Effector CD8-positive, alpha-beta T cell (primary cell): ENCODE data around the gene GALNT17.

ENCODE experiments used
- DNase-seq: peaks from one replicate; lab custom pipeline; 2025; lab: John Stamatoyannopoulos, UW

The GALNT17 gene

GRCh38 chr7:71750290-71750689 lies 618.3 kb downstream of the GALNT17 start:
- DNase-seq: no peak

DNA sequence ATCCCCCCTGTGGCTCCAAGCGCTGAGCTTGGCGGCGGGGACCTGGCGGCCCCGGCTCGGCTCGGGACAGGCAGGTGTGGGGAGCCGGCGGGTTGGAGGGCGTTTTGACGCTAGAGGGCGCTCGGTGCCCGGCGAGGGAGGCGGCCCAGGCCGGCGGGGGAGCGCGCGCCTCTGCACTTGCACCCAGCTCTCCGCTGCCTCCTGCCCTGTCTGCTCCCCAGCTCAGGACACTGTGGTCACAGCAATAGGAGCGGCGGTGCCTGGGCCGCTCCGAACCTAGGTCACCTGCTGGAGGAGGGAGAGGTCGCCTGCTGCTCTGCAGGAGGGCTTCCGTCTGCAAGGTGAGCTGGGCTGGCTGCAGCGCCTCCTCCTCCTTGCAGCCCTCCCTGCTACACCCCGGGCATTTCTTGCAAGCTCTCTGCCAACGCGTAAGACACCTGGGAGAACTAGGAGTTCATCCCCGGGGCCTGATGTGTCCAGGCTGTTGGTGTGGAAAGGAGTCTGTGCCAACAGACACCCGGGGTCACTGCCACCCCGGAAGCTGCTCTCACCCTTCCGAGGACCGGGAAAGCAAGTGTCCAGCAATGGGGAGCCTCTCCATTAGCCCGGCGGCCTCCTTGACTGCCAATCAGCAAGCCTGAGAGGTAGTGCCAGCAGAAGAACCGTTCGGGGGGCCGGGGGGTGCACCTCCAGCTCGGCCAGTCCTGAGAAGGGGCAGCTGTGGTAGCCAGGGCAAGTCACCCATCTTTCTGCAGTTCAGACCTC lies 620.4 kb downstream of the GALNT17 start:
- DNase-seq: no peak

DNA sequence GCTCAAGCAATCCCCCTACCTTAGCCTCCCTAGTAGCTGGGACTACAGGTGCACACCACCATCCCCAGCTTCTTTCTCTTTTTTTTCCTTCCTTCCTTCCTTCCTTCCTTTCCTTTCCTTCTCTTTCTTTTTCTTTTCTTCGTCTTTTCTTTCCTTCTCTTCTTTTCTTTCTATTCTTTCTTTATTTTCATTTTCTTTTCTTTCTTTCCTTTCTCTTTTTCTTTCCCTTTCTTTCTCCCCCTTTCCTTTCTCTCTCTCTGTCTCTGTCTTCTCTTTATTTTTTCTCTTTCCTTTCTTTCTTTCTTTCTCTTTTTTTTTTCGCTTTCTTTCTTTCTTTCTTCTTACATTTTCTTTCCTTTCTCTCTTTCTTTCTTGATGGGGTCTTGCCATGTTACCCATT lies 621.3 kb downstream of the GALNT17 start:
- DNase-seq: no peak

- no peak for DNase-seq
Measured at GRCh38 chr7:71753956-71754664, 622.2 kb downstream of the GALNT17 start.

- no peak for DNase-seq
Measured at GRCh38 chr7:71754828-71755227, 622.9 kb downstream of the GALNT17 start.

DNA sequence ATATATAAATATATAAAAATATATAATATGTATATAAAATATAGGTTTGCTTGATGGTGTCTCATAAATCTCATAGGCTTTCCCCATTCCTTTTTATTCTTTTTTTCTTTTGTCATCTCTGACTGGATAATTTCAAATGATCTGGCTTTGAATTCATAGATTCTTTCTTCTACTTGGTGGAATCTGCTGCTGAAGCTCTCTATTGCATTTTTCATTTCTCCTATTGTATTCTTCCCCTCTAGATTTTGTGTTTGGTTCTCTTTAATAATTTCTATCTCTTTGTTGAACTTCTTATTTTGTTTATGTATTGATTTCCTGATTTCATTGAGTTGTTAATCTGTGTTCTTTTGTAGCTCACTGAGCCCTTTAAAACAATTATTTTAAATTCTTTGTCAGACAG lies 629.4 kb downstream of the GALNT17 start:
- no peak for DNase-seq
